SH-SY5Y (cell line): Measurements from ENCODE around the gene LPAR1.

Experiments used
- GATA2 ChIP-seq: IDR thresholded peaks from 2 replicates; pipeline ENCODE4 v1.6.1; 2011; ENCODE audit warnings: mild to moderate bottlenecking, low read depth, low read length
- GATA3 ChIP-seq: IDR thresholded peaks from 2 replicates; pipeline ENCODE4 v1.6.1; 2011; ENCODE audit warnings: low read depth, mild to moderate bottlenecking, low read length, moderate library complexity

Gene LPAR1

DNA sequence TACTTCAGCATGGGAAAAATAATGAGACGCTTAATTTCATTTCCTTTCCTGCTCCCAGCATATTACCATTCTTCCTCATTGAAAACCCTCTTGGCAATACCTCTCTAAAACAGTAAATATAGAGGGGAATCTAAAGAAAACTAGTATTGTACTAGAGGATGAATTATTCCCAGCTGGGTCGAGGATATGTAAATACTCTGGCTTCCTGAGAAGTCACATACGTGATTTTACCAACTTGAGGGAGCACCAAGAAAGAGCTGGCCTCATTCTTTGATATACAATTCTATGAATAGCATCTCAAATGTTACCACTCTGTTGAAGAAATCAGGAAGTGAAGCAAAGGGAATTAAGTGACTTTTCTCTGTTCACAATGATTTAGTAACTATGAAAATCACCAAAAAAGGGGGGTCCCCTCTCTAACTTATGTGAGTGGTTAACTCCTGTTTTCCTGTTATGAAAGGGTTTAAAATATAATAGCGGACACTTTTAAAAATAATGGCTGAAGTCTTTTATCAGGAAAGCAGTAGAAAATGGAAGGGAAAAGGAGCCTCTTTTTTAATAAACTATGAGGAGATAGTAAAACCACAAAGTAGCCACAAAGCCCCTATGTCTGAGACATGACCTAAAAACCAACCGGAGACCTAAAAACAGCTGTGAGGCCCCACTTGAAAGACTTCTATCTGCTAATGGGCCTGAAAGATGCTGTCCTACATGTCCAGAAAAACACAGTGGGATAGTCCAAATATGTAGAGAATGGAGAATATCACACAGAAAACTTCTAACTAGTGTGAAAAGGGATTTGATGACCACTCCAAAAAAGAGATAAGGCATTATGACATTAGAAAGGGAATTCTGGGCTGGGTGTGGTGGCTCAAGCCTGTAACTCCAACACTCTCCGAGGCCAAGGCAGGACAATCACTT lies 42.6 kb downstream of the LPAR1 start:
- TF ChIP-seq GATA2: no peak
- TF ChIP-seq GATA3: no peak

DNA sequence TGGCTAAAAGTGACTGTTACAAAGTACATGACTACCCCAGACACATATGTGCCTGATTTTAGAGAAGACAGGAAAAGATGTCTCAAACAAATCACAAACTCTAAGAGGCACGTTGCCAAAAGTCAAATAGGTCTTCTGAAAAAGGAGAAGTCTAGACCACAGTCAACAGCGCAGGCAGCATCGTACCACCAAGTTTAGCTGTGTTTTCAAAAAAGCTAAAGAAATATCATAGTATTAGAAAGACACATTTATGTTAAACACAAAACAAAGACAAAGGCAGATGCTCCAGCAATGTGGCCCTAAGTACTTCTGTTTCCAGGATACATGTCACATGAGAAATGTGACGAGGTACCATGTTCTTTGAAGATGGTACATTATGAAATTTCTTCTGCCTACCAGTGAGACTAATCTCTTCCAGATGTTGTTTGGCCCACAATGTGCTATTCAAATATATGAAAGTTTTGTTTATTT lies 43.5 kb downstream of the LPAR1 start:
- TF ChIP-seq GATA3 (no peak), GATA2 (no peak)

DNA sequence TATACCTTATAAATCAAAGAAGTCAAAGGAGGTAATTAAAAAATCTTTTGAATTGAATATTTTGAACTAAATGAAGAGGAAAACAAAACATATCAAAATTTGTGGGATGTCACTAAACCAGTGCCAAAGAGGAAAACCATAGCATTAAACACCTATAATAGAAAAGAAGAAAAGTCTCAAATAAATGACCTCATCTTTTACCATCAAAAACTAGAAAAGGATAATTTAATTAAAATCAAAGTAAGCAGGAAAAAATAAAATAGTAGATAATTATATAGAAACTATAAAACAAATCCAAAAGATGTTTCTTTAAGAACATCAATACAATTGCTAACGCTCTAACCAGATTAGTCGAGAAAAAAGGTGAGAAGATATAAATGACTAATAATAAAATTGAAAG lies 47.8 kb downstream of the LPAR1 start:
- TF ChIP-seq GATA2: no peak
- no peak for TF ChIP-seq GATA3

DNA sequence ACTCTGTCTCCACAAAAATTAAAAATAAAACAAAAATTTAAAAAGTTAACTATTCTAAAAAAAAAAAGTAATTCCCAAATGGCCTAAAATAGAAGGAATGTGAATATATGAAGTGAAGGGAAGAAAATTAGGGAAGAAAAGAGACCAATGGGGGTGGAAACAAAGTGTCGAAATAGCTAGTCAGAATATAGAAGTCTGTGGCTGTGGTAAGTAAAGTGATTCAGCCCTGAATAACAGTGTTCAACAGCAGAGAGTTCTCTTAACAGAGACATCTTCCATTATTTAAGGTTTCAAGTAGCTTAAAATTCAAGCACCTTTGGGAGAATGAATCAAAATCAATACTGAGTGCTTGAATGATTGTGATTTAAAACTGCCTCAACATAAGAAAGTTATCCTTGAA lies 51.7 kb downstream of the LPAR1 start:
- TF ChIP-seq GATA2: no peak
- TF ChIP-seq GATA3: no peak

DNA sequence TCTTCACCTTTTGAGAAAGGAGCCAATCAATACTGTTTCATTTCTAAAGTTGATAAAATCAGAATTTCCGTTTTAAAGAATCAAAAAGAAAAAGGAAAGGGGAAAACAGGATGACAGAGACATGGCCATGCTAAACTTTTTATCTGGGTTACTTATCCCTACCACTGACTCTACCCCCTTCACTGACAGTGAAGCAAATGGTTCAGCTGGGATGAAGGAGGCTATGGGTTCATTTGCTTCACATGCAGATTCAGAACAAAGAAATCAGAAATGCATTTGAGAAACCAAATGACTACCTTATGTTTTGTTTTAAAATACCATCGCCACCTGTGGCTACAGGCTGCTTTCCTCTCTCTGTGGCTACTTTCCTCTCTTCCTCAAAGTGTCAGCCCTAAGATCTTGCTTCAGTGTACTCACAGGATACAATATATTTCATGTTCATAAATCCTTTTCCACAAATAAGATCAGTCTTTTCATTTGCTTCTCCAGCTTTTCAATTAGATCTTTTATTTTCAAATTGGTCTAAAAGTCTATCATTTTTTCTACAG lies 53.3 kb downstream of the LPAR1 start:
- TF ChIP-seq GATA2: no peak
- no peak for TF ChIP-seq GATA3

DNA sequence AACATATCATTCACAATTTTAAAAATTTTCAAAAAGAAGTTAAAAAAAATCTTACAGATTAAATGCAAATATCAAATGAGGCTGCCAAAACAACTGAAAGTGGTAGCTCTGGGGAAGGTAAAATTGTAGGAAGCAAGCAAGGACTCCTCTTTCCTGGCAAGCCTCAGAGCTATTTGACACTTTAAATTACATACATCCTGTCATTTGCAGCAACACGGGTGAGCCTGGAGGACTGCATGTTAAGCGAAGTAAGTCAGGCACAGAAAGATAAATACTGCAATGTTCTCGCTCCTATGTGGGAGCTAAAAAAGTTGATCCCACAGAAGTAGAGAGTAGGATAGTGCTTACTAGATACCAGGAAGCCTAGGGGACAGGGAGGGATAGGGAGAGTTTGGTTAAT lies 58.0 kb downstream of the LPAR1 start:
- TF ChIP-seq GATA3 (no peak), GATA2 (no peak)

DNA sequence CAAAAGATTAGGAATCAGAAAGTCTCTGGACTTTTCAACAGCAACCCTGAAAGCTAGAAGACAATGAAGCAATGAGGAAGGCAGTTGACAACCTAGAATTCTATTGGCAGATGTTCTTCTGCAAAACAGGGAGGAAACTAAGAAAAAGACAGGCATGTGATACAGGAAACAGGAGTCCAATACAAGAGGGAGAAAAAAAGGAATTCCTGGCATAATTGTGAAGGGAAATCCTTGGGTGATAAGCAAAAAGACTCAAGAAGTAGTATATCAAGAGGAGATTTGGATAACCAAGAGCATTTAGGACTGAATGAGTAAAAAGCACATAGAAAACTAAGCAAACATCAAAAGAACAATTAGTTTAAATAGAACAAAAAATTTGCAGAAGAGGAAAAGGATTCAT lies 58.6 kb downstream of the LPAR1 start:
- no peak for TF ChIP-seq GATA2
- TF ChIP-seq GATA3: no peak

DNA sequence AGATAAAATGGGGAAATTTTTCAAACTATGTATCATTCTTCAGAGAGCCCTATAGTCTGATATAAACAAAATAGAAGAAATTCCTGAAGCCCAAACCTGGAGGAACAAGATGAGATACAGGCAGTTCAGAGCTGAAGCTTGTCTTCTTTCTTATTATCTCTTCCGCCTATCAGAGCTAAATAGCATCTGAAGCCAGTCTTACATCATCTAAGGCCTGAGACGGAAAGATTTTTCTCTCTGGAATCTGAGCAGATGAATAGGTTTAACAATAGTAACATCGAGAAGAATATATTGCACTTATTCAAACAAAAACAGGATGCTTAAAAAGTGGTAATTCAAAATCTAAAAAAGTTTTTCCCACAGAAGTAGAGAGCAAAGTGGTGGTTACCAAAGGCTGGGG lies 59.8 kb downstream of the LPAR1 start:
- TF ChIP-seq GATA2 (no peak), GATA3 (no peak)

DNA sequence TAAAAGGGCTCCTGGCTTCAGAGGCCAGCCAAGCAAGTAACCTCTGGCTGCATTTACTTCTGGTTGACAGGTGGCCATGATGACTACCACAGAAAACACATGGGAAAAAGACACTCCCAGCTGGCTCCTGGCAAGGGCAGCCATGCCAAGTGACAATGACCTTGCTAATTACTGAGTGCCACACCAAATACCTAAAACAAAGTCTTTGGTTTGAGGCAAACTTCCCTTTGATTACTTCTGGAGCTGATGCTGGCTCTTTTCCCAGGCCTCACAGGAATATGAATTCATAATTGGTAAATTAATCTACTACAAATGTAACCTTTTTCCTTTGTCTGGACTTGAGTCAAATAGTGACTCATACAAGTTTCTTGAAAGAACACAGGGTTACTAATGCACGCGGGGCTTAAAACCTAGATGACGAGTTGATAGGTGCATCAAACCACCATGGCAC lies 61.0 kb downstream of the LPAR1 start:
- TF ChIP-seq GATA3: no peak
- no peak for TF ChIP-seq GATA2

DNA sequence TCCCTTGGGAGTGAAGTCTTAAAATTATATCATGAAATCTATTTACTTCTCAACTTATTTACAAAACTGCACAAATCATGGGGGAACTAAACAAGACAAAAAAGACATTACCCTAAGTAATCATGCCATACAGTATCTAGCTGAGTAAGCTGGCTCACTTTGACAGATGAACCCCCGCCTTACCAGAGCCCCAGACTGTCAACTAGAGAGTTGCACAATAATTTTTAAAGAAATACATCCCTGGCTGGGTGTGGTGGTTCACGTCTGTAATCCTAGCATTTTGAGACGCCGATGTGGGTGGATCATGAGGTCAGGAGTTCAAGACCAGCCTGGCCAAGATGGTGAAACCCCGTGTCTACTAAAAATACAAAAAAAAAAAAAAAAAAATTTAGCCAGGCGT lies 62.3 kb downstream of the LPAR1 start:
- TF ChIP-seq GATA3 (no peak), GATA2 (no peak)

DNA sequence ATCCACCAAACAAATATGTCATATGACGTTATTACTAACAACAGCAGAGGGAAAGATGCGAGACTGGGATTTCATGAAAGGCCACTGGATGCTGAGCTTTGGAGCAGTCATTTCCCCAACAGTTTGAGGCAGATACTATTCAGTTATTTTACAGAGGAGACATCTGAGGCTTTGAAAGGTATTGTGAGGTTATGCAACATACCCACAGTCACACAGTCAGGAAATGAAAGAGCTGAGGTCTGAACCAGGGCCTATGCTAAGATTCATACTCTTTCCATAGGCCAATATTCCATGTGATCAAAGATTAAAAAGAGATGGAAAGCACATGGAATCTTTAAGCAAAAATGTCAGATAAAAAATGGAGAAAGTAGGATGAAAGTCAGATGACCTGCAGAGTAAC lies 63.0 kb downstream of the LPAR1 start:
- TF ChIP-seq GATA3 (no peak), GATA2 (no peak)

DNA sequence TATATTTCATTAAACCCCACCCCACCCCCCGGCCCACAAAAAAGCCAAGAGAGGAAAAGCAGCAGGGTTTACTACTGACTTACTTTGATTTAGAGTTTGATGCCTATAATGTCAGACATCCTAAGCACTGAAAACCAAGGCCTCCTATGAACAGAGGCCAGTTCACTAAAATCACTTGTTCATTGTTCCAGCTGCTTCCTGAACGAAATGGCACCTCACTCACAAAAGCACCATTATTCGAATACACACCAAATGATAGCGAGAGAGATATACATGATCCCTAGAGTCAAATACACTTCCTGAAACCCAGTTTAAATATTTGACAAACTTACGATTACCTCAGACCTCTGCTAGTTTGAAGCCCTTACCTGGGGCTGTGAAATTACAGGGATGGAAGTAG lies 66.6 kb downstream of the LPAR1 start:
- TF ChIP-seq GATA2 (no peak), GATA3 (no peak)

DNA sequence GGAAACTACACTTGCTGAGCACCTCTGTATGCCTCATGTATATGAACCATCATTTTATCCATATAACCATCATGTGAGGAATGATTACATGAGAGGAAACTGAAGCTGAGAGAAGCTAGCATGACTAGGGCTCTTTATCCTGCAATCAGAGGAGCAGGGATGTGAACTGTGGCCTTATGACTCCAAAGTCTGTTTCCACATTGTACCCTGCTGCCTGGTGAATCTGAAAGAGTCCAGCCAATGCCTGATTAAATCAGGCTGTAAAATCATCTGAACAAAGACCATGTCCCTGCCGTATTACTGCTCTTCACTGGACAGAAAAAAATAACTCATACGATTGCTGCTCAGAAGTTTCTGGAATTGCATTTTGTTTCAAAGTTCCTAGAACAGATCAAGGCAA lies 67.0 kb downstream of the LPAR1 start:
- no peak for TF ChIP-seq GATA2
- no peak for TF ChIP-seq GATA3

DNA sequence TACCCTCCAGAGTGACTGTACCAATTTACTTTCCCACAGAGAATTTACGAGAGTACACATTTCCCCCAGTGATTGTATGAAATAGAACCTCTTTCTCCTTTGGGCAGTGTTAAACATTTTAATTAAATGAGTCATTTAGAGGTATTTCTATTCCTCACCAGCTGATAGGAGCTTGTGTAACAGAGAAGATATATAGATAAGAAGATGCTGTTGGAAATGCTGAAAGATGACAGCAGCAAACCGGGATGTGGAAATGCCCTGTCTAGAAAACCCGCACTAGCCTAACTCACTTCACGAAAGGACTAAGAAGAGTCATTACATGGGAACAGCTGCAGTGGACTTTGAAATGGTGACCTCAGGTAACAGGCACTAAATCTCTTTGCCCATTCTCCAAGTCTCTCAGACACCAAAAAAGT lies 68.3 kb downstream of the LPAR1 start:
- TF ChIP-seq GATA2 (no peak), GATA3 (no peak)

DNA sequence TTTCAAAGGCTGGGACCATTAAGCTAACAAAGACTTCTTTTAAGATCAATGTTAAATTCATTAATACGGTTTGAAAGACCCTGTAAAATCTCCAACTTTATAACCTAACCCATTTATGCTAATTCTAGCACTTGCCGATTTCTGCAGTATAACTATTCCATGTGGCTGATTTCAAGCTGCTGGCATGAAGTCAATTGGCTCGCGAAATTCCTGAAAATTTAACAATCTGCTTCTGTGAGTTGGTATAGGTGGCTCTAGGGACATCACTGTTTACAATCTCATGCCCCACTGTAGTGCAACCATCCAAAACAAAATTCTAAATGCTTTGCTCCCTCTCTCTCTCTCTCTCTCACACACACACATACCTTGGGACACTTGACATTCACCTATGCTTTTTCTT lies 70.2 kb downstream of the LPAR1 start:
- TF ChIP-seq GATA2: no peak
- TF ChIP-seq GATA3: no peak
